Measurements from ENCODE around the gene CNOT2.

DNA sequence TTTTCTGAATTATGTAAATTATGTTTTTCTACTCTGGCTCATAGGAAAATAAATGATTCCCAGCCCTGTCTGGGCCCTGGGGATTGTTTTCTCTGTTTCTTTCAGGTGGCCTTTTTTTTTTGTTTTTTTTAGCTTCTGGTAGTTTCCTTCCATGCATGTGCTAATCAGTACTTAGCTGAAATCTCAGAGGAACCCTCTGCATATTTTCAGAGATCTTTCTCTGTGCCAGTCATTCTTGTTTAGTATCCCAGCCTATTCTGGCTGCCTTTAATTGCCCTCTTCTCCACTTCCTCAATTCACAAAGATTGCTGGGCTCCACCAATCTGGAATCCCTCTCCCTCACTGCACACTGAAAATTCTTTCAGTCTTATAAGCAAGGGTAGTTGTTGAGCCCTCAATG is 46.9 kb downstream of the CNOT2 start:
- TF ChIP-seq POLR2AphosphoS5 (IDR thresholded peaks at IDR 0.05; ENCODE audit: borderline replicate concordance, low read depth, low read length) (no peak), EZH2 (IDR thresholded peaks at IDR 0.05) (no peak), FOXP2 (optimal IDR thresholded peaks at IDR 0.05; ENCODE audit: control extremely low read depth, extremely low read length, insufficient read depth) (no peak)
